GM06990 (cell line): Measurements from ENCODE around the gene KCNG2.

Experiments used
- DNase-seq: peaks from one replicate; pipeline ENCODE4 v3.0.0-alpha.2; 2011; ENCODE audit not compliant: insufficient read length; ENCODE audit errors: extremely low read depth
- H3K27me3 ChIP-seq: replicated peaks from 2 replicates; pipeline ENCODE4 v1.6.0; 2011; ENCODE audit warnings: low read length; ENCODE audit not compliant: control insufficient read depth, insufficient read depth
- H3K36me3 ChIP-seq: 2 replicates; pipeline ENCODE4 v1.5.1; 2011; ENCODE audit warnings: low read length; ENCODE audit not compliant: control insufficient read depth, insufficient read depth
- H3K4me3 ChIP-seq: replicated peaks from 2 replicates; pipeline ENCODE4 v1.5.1; 2011; ENCODE audit warnings: low read depth, mild to moderate bottlenecking, control low read depth, low read length
- CTCF ChIP-seq: IDR thresholded peaks from 2 replicates; pipeline ENCODE4 v1.5.1; 2011; ENCODE audit warnings: low read length, control low read depth, mild to moderate bottlenecking, inconsistent platforms; ENCODE audit not compliant: insufficient read depth, poor library complexity, severe bottlenecking

KCNG2 gene

DNA sequence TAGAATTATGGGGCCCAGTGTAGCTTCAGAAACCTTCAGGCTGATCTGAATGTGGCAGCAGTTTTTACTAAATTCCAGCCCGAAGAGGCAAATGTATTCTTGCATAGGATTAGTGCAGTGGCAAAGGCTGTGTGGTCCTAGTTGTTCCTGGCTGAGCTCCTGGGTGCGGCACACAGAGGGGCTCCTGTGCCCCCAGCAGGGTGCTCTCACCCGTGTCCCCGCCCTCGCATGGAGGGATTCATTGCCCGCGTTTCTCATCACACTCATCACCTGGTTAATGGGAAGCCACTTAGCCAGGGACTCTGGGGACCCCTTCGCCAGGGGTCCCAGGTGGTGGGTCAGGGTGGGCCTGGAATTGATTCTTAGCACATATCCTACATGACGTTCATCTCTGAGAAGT lies 3.9 kb downstream of the KCNG2 start:
- no peak for TF ChIP-seq CTCF
- H3K36me3 ChIP-seq = no peaks in the 10 kb centered on the region
- no peak for DNase-seq
- H3K4me3 ChIP-seq = no peak overlapping the region
- peaks cover 4% of the 10 kb centered on the region for H3K27me3 ChIP-seq

DNA sequence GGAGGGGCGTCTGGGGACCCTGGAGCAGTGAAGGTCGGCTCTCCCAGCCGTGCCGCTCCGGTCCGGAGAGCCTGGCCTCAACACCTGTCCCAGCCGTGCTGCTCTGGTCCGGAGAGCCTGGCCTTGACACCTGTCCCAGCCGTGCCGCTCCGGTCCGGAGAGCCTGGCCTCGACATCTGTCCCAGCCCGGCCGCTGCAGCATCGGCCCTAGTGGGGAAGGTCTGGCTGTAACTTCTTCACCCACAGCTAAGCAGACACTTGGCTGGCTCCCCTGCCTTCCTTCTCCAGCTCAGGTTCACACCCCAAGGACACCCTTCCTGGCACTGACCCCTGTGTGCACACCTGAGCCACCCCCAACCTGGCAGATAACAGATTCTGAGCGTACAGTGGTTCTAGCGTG lies 4.6 kb downstream of the KCNG2 start:
- DNase-seq = no peak
- Histone ChIP-seq H3K36me3 (no peaks in the 10 kb centered on the region), H3K27me3 (peaks cover 4% of the 10 kb centered on the region), H3K4me3 (no peak overlapping the region)
- no peak for TF ChIP-seq CTCF

DNA sequence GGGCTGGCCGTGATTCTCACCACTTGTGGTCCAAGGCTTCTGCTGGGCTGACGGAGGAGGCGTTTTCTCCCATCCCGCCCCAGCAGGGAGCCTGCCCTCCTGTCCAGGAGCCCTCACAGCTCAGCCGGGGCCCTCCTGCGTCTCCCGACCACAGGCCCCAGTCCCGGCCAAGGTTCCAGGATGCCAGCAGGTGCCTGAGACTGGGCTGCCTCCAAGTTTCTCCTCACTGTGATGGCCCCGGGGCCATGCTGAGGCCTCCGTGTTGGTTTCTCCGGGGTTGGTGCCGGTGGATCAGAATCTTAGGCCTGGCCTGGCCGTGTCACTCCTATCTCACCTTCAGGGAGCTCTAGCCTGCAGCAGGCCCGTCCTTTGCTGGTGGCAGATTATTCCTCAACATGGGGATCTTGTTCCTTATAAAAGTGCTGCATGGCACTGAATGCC lies 5.9 kb downstream of the KCNG2 start:
- Histone ChIP-seq H3K36me3 (no peaks in the 10 kb centered on the region), H3K4me3 (no peak overlapping the region), H3K27me3 (peaks cover 2% of the 10 kb centered on the region)
- DNase-seq = no peak
- no peak for TF ChIP-seq CTCF

DNA sequence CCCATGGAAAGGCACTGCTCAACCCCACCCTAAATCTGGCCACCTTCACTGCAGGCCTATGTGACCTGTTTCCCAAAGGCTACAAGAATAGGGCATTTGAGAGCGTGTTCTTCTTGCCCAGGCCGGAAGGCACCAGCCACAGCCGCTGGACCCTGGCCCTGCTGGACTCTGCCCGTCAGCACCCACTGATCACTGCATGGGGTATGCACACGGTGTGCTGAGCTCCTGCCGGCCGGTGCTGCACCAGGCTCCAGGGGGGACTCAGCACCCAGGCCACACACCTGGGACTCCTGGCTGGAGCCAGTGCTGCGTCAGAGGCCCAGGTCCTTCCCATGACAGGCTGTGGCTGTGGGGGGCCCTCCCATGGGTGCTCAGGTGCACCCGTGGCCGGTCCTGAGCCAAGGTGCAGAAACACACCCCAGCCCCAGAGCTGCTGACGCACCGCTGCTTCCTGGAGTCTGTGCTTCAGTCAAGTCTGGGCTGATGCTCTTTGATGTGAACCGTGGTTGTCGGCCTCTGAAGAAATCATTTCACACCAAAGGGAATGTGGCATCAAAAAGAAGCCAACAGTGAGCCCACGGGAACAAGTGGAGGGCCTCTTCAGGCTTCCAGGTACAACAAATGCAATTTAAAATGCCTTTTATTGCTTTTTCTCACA lies 6.5 kb downstream of the KCNG2 start:
- DNase-seq = no peak
- TF ChIP-seq CTCF = no peak
- no peak overlapping the region for H3K4me3 ChIP-seq
- no peaks in the 10 kb centered on the region for H3K36me3 ChIP-seq
- peaks cover 2% of the 10 kb centered on the region for H3K27me3 ChIP-seq

- Histone ChIP-seq H3K36me3 (no peaks in the 10 kb centered on the region), H3K27me3 (no peaks in the 10 kb centered on the region), H3K4me3 (no peak overlapping the region)
- no peak for DNase-seq
- no peak for TF ChIP-seq CTCF
Observed at GRCh38 chr18:79805211-79805887, 7.6 kb downstream of the KCNG2 start.
